ENCODE data around the gene CDK7.
"Not testable (repeated sequence)": the region's sequence is repeated elsewhere in the genome, so short reads cannot be mapped to it uniquely, and the experiment has no call there.

DNA sequence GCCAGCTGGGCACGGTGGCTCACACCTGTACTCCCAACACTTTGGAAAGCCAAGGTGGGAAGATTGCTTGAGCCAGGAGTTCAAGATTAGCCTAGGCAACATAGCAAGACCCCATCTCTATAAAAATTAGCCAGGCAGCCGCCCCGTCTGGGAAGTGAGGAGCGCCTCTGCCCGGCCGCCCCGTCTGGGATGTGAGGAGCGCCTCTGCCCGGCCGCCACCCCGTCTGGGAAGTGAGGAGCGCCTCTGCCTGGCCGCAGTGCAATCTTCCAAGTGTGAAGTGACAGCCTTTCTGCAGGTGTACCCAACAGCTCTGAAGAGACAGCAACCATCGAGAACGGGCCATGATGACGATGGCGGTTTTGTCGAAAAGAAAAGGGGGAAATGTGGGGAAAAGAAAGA is 14.3 kb upstream of the CDK7 start:
- not testable (repeated sequence) for TF ChIP-seq POLR2AphosphoS5 (IDR thresholded peaks at IDR 0.05; ENCODE audit: low read depth, low read length); SPI1 (IDR thresholded peaks at IDR 0.05; ENCODE audit: low read depth, low read length); POLR2A (IDR thresholded peaks at IDR 0.05; ENCODE audit: low read depth, low read length); TAF1 (IDR thresholded peaks at IDR 0.05; ENCODE audit: low read depth, low read length); POU2F2 (IDR thresholded peaks at IDR 0.05; ENCODE audit: low read depth, low read length); PAX5 (IDR thresholded peaks at IDR 0.05; ENCODE audit: insufficient read depth, low read length, severe bottlenecking)
